Measurements from ENCODE around the gene TMEM252.

The TMEM252 gene

GRCh38 chr9:68515326-68516017 is 25.2 kb downstream of the TMEM252 start:
- Histone ChIP-seq H3K4me1 (no peaks in the 10 kb centered on the region), H3K4me2 (no peak overlapping the region), H3K27ac (no peak overlapping the region), H4K20me1 (no peaks in the 10 kb centered on the region), H3K4me3 (no peak overlapping the region), H3K36me3 (no peaks in the 10 kb centered on the region), H3K9me3 (peaks cover 7% of the 10 kb centered on the region), H3K27me3 (no peaks in the 10 kb centered on the region), H3K9ac (no peak overlapping the region)
- no peak for TF ChIP-seq Cebpa-rat (IDR thresholded peaks at IDR 0.05)

GRCh38 chr9:68513981-68514380 is 26.7 kb downstream of the TMEM252 start:
- Histone ChIP-seq H3K4me3 (no peak overlapping the region), H3K4me2 (no peak overlapping the region), H3K4me1 (no peaks in the 10 kb centered on the region), H3K27me3 (no peaks in the 10 kb centered on the region), H3K9ac (no peak overlapping the region), H4K20me1 (no peaks in the 10 kb centered on the region), H3K9me3 (peaks cover 7% of the 10 kb centered on the region), H3K27ac (no peak overlapping the region), H3K36me3 (no peaks in the 10 kb centered on the region)
- no peak for TF ChIP-seq Cebpa-rat (IDR thresholded peaks at IDR 0.05)

- no peaks in the 10 kb centered on the region for H3K27me3 ChIP-seq
- H3K9ac ChIP-seq: no peak overlapping the region
- H4K20me1 ChIP-seq: no peaks in the 10 kb centered on the region
- TF ChIP-seq Cebpa-rat (IDR thresholded peaks at IDR 0.05): no peak
- peaks cover 7% of the 10 kb centered on the region for H3K9me3 ChIP-seq
- H3K4me2 ChIP-seq: no peak overlapping the region
- H3K27ac ChIP-seq: no peak overlapping the region
- no peak overlapping the region for H3K4me3 ChIP-seq
- no peaks in the 10 kb centered on the region for H3K4me1 ChIP-seq
- H3K36me3 ChIP-seq: no peaks in the 10 kb centered on the region
Observed at GRCh38 chr9:68513385-68513784, 27.3 kb downstream of the TMEM252 start.

GRCh38 chr9:68509689-68510088 is 31.0 kb downstream of the TMEM252 start:
- Histone ChIP-seq H3K9me3 (no peaks in the 10 kb centered on the region), H4K20me1 (no peaks in the 10 kb centered on the region), H3K27me3 (no peaks in the 10 kb centered on the region), H3K27ac (no peak overlapping the region), H3K9ac (no peak overlapping the region), H3K4me2 (no peak overlapping the region), H3K36me3 (no peaks in the 10 kb centered on the region), H3K4me3 (no peak overlapping the region), H3K4me1 (no peaks in the 10 kb centered on the region)
- no peak for TF ChIP-seq Cebpa-rat (IDR thresholded peaks at IDR 0.05)

- no peak overlapping the region for H3K9ac ChIP-seq
- no peak overlapping the region for H3K4me3 ChIP-seq
- no peak for TF ChIP-seq Cebpa-rat (IDR thresholded peaks at IDR 0.05)
- H3K36me3 ChIP-seq: no peaks in the 10 kb centered on the region
- H3K9me3 ChIP-seq: no peaks in the 10 kb centered on the region
- H3K27ac ChIP-seq: no peak overlapping the region
- H3K4me2 ChIP-seq: no peak overlapping the region
- H4K20me1 ChIP-seq: no peaks in the 10 kb centered on the region
- no peaks in the 10 kb centered on the region for H3K27me3 ChIP-seq
- H3K4me1 ChIP-seq: no peaks in the 10 kb centered on the region
Observed at GRCh38 chr9:68508547-68508946, 32.1 kb downstream of the TMEM252 start.

GRCh38 chr9:68507806-68508145 is 32.9 kb downstream of the TMEM252 start:
- TF ChIP-seq Cebpa-rat (IDR thresholded peaks at IDR 0.05): no peak
- Histone ChIP-seq H3K27ac (no peak overlapping the region), H3K4me2 (no peak overlapping the region), H3K36me3 (no peaks in the 10 kb centered on the region), H3K4me1 (no peaks in the 10 kb centered on the region), H3K27me3 (no peaks in the 10 kb centered on the region), H3K4me3 (no peak overlapping the region), H4K20me1 (no peaks in the 10 kb centered on the region), H3K9ac (no peak overlapping the region), H3K9me3 (no peaks in the 10 kb centered on the region)

GRCh38 chr9:68507130-68507805 is 33.4 kb downstream of the TMEM252 start:
- no peaks in the 10 kb centered on the region for H3K4me1 ChIP-seq
- H4K20me1 ChIP-seq: no peaks in the 10 kb centered on the region
- H3K9me3 ChIP-seq: no peaks in the 10 kb centered on the region
- no peak overlapping the region for H3K4me3 ChIP-seq
- H3K9ac ChIP-seq: no peak overlapping the region
- no peaks in the 10 kb centered on the region for H3K36me3 ChIP-seq
- H3K27me3 ChIP-seq: no peaks in the 10 kb centered on the region
- no peak overlapping the region for H3K4me2 ChIP-seq
- no peak for TF ChIP-seq Cebpa-rat (IDR thresholded peaks at IDR 0.05)
- H3K27ac ChIP-seq: no peak overlapping the region

GRCh38 chr9:68506551-68506950 is 34.1 kb downstream of the TMEM252 start:
- no peak overlapping the region for H3K9ac ChIP-seq
- no peaks in the 10 kb centered on the region for H4K20me1 ChIP-seq
- no peak overlapping the region for H3K4me2 ChIP-seq
- H3K4me3 ChIP-seq: no peak overlapping the region
- no peak overlapping the region for H3K27ac ChIP-seq
- H3K9me3 ChIP-seq: no peaks in the 10 kb centered on the region
- H3K4me1 ChIP-seq: no peaks in the 10 kb centered on the region
- no peaks in the 10 kb centered on the region for H3K36me3 ChIP-seq
- no peak for TF ChIP-seq Cebpa-rat (IDR thresholded peaks at IDR 0.05)
- no peaks in the 10 kb centered on the region for H3K27me3 ChIP-seq

- no peaks in the 10 kb centered on the region for H3K36me3 ChIP-seq
- no peaks in the 10 kb centered on the region for H3K4me1 ChIP-seq
- H4K20me1 ChIP-seq: no peaks in the 10 kb centered on the region
- no peaks in the 10 kb centered on the region for H3K9me3 ChIP-seq
- no peaks in the 10 kb centered on the region for H3K27me3 ChIP-seq
- no peak overlapping the region for H3K9ac ChIP-seq
- no peak for TF ChIP-seq Cebpa-rat (IDR thresholded peaks at IDR 0.05)
- H3K4me3 ChIP-seq: no peak overlapping the region
- no peak overlapping the region for H3K4me2 ChIP-seq
- no peak overlapping the region for H3K27ac ChIP-seq
Observed at GRCh38 chr9:68505681-68506409, 34.8 kb downstream of the TMEM252 start.

- H3K27me3 ChIP-seq: no peaks in the 10 kb centered on the region
- H3K27ac ChIP-seq: no peak overlapping the region
Observed at GRCh38 chr9:68502279-68502678, 38.4 kb downstream of the TMEM252 start.

More at GRCh38 chr9:68502279-68502678, 38.4 kb downstream of the TMEM252 start:
- Histone ChIP-seq H3K9me3 (no peaks in the 10 kb centered on the region), H3K9ac (no peak overlapping the region), H3K4me2 (no peak overlapping the region), H3K4me1 (peaks cover 8% of the 10 kb centered on the region), H3K36me3 (no peaks in the 10 kb centered on the region), H4K20me1 (no peaks in the 10 kb centered on the region), H3K4me3 (no peak overlapping the region)
- no peak for TF ChIP-seq Cebpa-rat (IDR thresholded peaks at IDR 0.05)
